Left ventricle myocardium inferior (tissue), 1 donor: Measurements from ENCODE around the gene STXBP6. TPM values are rescaled to one million over a fixed set of nuclear protein-coding genes. Genes with fewer than 3 reads are reported as not detected.
A peak's percentile ranks its signal among the peaks of the same experiment; 100 is the strongest.

Experiments
- DNase-seq: peaks from one replicate; pipeline ENCODE4 v3.0.0-alpha.2; 2020
- H3K27ac ChIP-seq: fragments of 200-600 bp; replicated peaks from 2 replicates; pipeline ENCODE4 v1.8.0; 2021
- H3K27me3 ChIP-seq: fragments of 200-600 bp; 2 replicates; pipeline ENCODE4 v1.8.0; 2021; ENCODE audit warnings: low read depth
- H3K36me3 ChIP-seq: fragments of 200-600 bp; 2 replicates; pipeline ENCODE4 v1.8.0; 2021
- H3K4me1 ChIP-seq: fragments of 200-600 bp; 2 replicates; pipeline ENCODE4 v1.8.0; 2021
- H3K4me3 ChIP-seq: fragments of 200-600 bp; 2 replicates; pipeline ENCODE4 v1.8.0; 2021; ENCODE audit warnings: mild to moderate bottlenecking, moderate library complexity
- H3K9me3 ChIP-seq: fragments of 200-600 bp; replicated peaks from 2 replicates; pipeline ENCODE4 v1.8.0; 2021
- intact Hi-C: fragments of 100-400 bp; cut with micrococcal nuclease; formaldehyde crosslinking; loops from one replicate; pipeline ENCODE4 v1.11.0; 2022
- total RNA-seq: library from RNA; stranded (reverse); fragmentation: NEBNext Ultra II Directional; extraction: Animal tissue kit (Norgen Biotek cat#: 25700); gene quantifications from one replicate; pipeline ENCODE4 v1.2.1, GENCODE V29; 2021
- TF ChIP-seq, protein P1 (sequence below): fragments of 200-600 bp; IDR thresholded peaks from 2 replicates; pipeline ENCODE4 v1.8.0; 2021; ENCODE audit warnings: antibody characterized with exemption, mild to moderate bottlenecking, borderline replicate concordance
- donor health status: DM: no; HTN: yes; CAD: no; lungs with severe emphysema.

The STXBP6 gene
- total RNA-seq, 1 donor from 2014 or later, result 21.7 TPM

DNA sequence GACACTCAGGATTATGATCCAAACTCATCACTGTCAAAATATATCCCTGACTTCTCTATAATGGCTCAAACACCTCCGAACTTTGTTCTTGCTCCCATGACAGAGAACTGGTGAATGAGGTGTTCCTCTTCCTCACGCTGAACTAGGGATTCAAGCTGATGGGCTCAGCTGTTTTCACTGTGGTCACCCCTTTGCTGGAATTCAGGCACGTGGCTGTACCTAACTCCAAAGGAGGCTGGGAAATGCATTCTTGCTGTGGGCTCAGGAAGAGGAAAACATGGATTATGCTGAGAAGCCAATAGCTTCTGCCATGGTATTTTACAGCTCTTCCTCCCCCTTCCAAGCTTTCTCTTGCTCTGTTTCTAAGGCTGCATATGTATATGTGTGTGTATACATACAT is 43.9 kb downstream of the STXBP6 start:
- H3K4me1 ChIP-seq, result peaks cover 100% of the 10 kb centered on the region
- no peaks in the 10 kb centered on the region for H3K9me3 ChIP-seq
- H3K36me3 ChIP-seq, result no peaks in the 10 kb centered on the region
- TF ChIP-seq, protein P1, sequence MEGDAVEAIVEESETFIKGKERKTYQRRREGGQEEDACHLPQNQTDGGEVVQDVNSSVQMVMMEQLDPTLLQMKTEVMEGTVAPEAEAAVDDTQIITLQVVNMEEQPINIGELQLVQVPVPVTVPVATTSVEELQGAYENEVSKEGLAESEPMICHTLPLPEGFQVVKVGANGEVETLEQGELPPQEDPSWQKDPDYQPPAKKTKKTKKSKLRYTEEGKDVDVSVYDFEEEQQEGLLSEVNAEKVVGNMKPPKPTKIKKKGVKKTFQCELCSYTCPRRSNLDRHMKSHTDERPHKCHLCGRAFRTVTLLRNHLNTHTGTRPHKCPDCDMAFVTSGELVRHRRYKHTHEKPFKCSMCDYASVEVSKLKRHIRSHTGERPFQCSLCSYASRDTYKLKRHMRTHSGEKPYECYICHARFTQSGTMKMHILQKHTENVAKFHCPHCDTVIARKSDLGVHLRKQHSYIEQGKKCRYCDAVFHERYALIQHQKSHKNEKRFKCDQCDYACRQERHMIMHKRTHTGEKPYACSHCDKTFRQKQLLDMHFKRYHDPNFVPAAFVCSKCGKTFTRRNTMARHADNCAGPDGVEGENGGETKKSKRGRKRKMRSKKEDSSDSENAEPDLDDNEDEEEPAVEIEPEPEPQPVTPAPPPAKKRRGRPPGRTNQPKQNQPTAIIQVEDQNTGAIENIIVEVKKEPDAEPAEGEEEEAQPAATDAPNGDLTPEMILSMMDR, result no peak
- H3K27me3 ChIP-seq, result no peaks in the 10 kb centered on the region
- no peak overlapping the region for H3K27ac ChIP-seq
- intact Hi-C loops, result no loop called here
- H3K4me3 ChIP-seq, result no peak overlapping the region
- DNase-seq, result no peak

DNA sequence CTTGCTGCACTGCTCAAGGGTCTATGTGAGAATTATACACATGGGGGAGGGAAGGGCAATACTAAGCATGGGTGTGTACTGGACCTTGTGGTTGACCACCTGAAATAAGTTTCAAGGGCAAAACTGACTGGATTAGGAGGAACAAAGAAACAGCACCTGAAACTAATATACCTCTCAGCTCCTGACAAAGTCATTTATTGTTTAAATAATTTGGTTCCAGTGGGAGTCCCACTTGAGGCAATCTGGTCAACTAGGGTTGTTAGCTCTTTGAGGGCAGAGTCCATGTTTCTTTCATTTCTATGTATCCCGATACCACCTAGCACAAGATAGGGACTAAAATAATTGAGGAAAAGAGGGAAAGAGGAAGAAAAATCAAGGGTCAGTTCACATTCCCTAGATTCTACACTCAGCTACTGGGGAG is 45.5 kb downstream of the STXBP6 start:
- Histone ChIP-seq H3K4me3 (no peak overlapping the region), H3K9me3 (no peaks in the 10 kb centered on the region), H3K27me3 (no peaks in the 10 kb centered on the region), H3K27ac (peak overlapping the region; percentile 73), H3K36me3 (no peaks in the 10 kb centered on the region), H3K4me1 (peaks cover 92% of the 10 kb centered on the region)
- intact Hi-C loops, result no loop called here
- DNase-seq, result no peak
- TF ChIP-seq, protein P1, result no peak

DNA sequence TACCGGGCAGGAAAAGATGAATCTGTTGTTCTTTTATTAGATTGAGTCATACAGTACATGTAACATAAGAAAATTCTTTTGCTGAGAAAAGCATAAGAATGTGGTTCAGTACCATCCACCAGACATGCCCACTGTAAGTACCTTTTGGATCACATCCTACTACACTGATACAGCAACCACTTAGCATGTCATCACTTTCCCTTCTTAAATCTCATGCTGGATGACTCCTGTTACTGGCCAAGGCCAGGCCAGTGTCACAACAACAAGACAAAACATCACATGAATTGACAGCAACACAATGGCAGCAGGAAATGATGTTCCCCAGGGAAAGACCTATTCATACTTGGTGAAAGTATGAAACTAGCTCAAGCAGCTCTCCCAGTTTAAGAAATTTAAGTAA is 46.4 kb downstream of the STXBP6 start:
- no peak for DNase-seq
- H3K27me3 ChIP-seq, result no peaks in the 10 kb centered on the region
- intact Hi-C loops, result no loop called here
- TF ChIP-seq, protein P1, result no peak
- H3K27ac ChIP-seq, result peak overlapping the region; percentile 73
- H3K4me3 ChIP-seq, result no peak overlapping the region
- no peaks in the 10 kb centered on the region for H3K36me3 ChIP-seq
- H3K9me3 ChIP-seq, result no peaks in the 10 kb centered on the region
- H3K4me1 ChIP-seq, result peaks cover 86% of the 10 kb centered on the region

DNA sequence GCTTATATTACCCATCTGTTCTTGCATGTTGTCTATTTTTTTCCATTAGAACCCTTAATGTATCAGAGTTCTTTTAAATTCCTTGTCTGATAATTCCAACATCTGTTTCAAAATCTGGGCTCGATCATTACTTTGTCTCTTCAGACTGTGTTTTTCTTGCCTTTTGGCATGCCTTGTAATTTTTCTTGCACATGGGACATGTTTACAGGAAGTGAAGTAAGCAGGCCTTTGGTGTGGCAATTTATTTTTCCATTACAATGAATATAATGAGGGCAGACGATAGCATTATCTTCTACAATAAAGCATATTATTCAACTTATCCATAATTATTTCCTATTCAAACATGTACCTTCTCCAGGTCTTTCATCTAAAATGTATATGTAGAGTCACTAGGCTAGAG is 48.3 kb downstream of the STXBP6 start:
- peak overlapping the region; percentile 73 for H3K27ac ChIP-seq

DNA sequence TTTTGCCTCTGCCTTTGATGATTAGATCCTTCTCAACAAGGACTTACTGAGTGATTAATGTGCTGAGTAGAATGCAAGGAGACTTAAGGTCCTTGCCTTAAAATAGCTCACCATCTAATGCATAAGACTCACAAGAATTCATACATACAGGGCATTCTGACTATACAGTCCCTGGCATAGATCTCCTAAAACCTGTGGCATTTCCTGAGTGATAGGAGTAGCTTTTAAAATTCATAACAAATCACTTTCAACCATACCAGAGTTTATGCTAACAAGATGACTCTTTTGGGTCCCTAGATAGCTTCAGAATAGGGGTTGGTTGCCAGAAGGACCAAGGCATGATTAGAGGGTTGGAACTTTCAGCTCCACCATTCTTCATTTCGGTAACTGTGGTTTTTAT is 48.8 kb downstream of the STXBP6 start:
- Histone ChIP-seq H3K36me3 (no peaks in the 10 kb centered on the region), H3K27me3 (no peaks in the 10 kb centered on the region), H3K9me3 (no peaks in the 10 kb centered on the region), H3K4me1 (peaks cover 78% of the 10 kb centered on the region), H3K4me3 (no peak overlapping the region), H3K27ac (peak overlapping the region; percentile 73)
- TF ChIP-seq, protein P1, result no peak
- no peak for DNase-seq
- intact Hi-C loops, result no loop called here

More for the DNA sequence above, 48.3 kb downstream of the STXBP6 start:
- Histone ChIP-seq H3K4me1 (peaks cover 83% of the 10 kb centered on the region), H3K27me3 (no peaks in the 10 kb centered on the region), H3K9me3 (no peaks in the 10 kb centered on the region), H3K36me3 (no peaks in the 10 kb centered on the region), H3K4me3 (no peak overlapping the region)
- intact Hi-C loops, result no loop called here
- no peak for DNase-seq
- TF ChIP-seq, protein P1, result no peak

DNA sequence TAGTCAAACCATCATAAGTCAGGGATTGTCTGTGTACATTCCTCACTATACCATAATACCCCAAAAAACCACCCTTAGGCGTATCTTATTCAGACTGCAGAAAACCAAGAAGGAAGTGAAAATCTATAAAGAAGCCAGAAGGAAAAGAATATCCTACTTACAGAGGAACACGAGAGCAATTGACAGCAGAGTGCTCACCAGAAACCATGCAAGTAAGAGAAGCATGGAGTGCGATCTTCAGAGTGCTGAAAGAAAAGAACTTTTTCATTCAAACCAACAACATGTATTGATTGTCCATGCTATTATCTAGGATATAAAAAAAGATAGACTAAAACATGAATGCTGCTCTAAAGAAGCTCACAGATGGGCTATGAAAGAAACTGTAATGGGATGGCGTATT is 50.8 kb downstream of the STXBP6 start:
- H3K36me3 ChIP-seq, result no peaks in the 10 kb centered on the region
- peaks cover 62% of the 10 kb centered on the region for H3K4me1 ChIP-seq
- H3K9me3 ChIP-seq, result no peaks in the 10 kb centered on the region
- intact Hi-C loops, result no loop called here
- H3K27me3 ChIP-seq, result no peaks in the 10 kb centered on the region
- TF ChIP-seq, protein P1, result no peak
- H3K4me3 ChIP-seq, result no peak overlapping the region
- H3K27ac ChIP-seq, result no peak overlapping the region
- no peak for DNase-seq
